NCI-H460 (cell line): Measurements from ENCODE around the gene TTLL7. TPM values are rescaled to one million over a fixed set of nuclear protein-coding genes. Genes with fewer than 3 reads are reported as not detected.

Experiments used
- DNase-seq: peaks from one replicate; pipeline ENCODE4 v3.0.0-alpha.2; 2016; ENCODE audit warnings: low read depth; ENCODE audit errors: extremely low read depth
- total RNA-seq: library from RNA; depleted of rRNA; stranded (reverse); fragments of >200 nt; shearing (Covaris generic); gene quantifications from 2 replicates; pipeline ENCODE4 v1.2.3, GENCODE V29; 2014

The TTLL7 gene
- total RNA-seq, 1 experiment from 2014 or later, result 4.8 TPM

DNA sequence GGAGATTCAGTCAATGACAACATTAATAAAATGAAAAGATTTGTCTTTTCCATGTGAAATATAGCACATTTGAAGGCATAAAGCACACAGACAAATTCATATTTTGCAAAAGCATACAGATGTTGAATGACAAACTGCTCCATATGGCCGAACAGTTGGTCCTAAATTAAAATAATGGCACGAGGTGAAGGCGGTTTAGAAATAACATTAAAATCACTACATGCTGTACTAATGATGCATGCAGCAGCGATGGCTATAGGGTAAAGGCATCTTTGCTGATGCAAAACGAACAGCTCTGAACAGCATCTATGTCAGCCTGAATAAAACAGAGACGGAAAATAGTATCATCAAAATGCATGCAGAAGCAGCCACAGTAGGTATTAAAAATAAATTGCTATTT, 102.6 kb downstream of the TTLL7 start:
- no peak for DNase-seq

DNA sequence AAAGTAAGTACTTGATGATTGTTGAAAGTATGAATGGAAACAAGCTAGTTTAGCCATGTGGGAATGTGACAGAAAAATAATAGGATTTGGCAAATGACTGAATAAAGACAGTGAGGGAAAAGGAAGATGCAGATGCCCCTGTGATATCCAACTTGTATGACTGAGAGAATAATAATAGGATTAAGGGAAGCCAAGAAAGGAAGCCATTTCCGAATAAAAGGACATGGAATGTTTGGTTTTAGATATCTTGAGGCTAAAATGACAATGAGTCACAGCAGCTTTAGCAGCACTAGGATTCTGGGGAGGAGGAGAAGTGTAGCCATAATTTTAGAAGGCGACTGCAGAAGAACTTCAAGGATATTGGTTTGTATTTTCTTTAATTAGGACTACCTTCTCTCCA, 109.2 kb downstream of the TTLL7 start:
- DNase-seq, result no peak

DNA sequence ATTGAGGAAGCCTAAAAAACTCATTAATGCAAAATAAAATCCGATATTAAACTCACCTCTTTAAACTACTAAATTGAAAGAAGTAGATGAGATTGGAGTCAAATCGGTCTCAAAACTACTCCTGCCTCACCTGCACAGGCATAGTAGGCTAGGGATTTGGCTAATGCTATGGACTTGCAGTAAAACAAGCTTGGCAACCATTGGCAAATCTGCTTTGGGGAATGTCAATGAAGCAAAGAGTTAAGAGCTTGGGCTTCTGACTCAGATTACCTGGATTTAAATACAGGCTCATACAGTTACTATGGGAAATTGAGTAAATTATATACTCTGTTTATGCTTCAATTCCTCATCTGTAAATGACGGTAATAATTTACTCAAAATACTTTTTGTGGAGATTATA, 111.4 kb downstream of the TTLL7 start:
- DNase-seq, result no peak

DNA sequence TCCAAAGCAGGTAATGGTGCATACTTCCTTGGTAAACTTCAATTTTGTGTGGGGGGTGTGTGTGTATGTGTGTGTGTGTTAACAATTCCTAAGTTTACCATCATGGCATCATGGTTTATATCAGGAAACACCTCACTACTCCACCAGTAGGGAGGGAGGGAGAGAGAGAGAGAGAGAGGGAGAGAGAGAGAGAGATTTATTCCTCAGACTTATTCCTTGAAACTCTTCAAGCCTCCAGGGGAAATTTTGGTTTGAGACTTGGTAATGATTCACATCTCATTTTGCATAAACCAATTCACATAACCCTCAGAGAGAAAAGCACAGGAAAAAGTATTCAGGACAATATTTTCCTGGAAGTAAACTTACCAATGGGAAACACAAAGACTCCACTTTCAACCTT, 115.0 kb downstream of the TTLL7 start:
- DNase-seq, result no peak

DNA sequence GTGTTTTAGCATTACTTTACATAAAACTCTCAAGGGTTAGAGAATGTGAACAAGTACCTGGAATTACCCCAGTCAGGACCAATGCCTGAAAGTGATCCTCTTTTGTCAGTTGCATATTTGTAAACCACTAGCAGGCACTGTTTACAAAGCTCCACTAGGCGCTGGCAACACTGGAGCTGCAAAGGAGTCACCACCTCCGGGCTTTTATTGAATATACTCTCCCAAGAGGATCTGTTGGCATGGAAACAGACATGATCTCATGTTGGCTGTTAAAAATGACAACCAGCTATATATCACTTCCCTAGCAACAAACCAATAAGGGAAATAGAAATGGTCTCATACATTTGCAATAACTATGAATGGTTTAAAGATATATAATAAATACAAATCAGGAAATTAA, 116.0 kb downstream of the TTLL7 start:
- no peak for DNase-seq

DNA sequence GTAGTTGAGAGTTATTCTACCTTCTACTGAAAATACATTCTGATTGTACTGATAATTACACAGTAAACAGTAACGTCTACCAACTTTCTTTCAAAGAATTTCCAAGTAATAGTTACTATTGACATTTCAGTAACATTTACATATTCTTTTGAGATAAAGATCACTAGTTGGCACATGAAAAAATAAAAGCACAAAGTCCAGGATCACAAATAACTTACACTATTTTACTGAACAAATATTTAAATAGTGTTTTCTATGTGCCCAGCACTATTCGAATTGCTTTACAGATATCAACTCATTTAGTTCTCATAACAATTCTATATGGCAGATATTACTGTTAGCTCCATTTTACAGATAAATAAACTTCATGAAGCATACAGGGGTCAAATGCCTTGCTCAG, 126.4 kb downstream of the TTLL7 start:
- no peak for DNase-seq

DNA sequence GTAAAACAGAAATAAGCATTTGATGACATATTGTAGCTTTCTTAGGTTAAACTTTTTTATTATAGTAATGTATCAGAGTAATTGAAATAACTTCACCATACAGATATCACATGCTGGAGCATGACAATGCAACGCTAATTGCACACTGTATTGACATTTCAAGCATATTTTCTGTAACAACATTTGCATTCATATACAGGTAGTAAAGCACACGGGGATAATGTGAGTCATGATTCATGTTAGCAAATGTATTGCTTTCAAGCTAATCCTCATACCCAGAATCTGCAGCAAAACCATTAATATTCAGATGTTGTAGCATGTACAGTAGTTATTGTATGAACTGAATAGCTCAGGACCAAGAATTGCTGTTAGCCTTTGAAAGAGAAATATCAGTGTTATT, 133.9 kb downstream of the TTLL7 start:
- DNase-seq, result no peak

DNA sequence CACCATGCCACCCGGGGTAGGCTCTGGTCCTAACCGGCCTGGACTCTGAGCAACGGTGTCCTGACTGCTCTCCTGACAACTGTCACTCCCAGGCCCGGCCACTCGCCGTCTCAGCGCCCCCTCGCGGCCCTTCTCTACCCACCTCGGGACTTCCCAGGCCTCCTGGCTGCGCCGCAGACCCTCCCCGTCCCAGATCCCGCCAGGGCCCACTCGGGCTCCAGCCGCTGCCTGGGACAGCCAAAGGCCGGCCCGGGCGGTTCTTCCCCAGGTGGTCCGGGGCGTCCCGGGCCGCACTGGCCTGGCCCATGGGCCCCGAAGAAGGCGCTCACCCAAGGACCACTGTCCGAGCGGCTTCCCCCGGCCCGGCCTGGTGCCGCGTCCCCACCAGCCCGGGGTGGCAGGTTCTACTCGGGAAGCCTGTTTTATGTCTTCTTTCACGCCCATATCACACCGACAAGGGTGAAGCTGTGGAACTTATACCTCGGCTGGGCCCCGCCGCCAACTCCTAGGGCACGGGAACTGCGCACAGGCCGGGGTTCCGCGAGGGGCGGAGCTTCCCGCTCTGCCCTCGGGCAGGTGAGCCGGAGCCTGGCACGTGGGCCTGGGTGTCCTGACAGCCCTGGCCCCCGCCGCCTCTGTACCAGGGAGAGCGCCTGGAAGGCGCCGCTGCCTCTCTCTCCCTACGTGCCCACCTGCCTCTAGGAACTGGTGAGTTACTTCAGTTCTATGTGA, 138.3 kb downstream of the TTLL7 start:
- DNase-seq, result peak; percentile 59

DNA sequence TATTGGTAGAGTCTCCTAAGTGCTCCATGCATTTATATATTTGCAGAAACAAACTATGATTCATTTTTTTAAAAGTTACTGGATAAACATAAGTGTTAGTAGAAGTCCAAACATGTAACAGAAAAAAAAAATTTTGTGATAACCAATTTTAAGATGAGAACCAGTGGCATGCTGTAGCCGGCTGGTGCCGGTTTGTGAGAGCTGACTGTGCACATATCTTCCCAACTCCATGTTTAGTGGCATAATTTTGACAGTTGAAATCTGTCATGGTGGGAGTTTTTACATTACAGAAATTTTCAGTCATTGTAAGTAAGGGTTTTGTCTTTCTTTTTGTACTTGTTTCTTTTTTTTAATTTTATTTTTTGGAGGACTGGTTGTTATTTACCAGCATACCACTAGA, 141.2 kb downstream of the TTLL7 start:
- DNase-seq, result no peak

DNA sequence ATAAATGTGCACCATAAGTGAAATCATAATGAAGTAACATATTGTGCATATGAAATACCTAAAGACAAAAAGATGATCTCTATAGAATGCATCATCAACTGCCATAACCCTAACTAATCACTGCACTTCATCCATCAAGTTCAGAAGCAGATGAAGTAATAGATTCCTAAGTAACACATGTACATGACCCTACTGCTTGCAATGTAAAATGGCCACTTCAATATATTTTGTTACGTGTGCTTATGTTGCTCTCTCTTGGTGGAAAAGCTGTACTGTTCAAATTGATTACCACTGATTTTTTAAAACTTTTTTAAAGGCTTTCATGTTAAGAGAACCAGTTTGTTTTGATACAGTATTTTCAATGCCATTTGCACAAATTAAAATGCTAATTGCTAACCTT, 141.8 kb downstream of the TTLL7 start:
- DNase-seq, result peak; percentile 7

DNA sequence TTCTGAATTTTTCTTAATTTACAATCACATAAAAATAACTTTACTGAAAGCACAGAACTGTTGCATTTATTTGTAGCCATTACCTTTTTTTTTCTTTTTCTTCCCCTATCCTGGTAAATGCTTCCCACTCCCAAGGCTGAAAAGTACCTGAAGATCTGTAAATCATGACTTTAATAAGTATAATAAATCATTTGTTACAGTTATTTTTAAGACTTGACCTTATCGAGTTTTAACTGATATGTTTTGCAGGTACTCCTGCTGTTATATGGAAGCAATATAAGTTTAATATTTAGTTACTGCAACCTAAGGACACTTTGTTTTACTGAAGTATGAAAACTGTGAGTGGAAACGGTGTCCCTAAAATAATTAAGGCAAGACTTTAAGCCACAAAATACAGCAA, 142.6 kb downstream of the TTLL7 start:
- DNase-seq, result no peak

DNA sequence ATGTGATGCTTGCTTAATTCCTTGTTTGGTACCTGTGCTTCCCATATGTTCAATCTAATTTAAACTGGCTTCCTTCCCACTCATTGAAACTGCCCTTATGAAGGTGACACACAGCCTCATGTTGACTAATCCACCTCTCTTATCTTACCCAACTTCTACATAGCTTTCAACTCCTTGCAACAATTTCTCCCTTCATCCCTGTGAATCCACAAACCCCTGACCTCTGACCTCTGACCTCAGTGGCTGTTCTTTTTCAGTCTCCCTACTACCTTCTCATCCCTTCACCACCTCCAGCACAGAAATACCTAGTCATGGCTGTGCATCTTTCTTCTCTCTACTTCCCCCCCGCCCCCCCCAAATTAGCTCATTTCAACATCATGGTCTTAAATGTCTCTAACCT, 144.5 kb downstream of the TTLL7 start:
- DNase-seq, result no peak

DNA sequence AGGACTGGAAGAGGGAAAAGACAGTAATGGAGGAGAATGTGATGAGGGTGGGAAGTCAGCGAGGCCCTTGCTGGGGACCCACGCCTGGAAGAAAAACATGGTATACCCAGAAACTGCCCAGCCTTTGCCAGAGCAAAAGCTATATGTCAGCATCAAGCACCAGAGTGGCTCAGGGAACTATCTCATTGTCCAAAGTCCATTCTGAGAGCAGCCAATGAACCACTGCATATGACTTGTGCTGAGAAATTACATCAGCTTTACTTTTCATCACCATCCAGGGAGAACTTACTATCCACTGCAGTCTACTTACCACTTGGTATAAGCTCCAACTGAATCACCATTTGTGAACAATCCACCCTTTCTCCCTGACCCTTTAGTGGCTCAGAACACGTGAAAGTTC, 148.1 kb downstream of the TTLL7 start:
- no peak for DNase-seq

DNA sequence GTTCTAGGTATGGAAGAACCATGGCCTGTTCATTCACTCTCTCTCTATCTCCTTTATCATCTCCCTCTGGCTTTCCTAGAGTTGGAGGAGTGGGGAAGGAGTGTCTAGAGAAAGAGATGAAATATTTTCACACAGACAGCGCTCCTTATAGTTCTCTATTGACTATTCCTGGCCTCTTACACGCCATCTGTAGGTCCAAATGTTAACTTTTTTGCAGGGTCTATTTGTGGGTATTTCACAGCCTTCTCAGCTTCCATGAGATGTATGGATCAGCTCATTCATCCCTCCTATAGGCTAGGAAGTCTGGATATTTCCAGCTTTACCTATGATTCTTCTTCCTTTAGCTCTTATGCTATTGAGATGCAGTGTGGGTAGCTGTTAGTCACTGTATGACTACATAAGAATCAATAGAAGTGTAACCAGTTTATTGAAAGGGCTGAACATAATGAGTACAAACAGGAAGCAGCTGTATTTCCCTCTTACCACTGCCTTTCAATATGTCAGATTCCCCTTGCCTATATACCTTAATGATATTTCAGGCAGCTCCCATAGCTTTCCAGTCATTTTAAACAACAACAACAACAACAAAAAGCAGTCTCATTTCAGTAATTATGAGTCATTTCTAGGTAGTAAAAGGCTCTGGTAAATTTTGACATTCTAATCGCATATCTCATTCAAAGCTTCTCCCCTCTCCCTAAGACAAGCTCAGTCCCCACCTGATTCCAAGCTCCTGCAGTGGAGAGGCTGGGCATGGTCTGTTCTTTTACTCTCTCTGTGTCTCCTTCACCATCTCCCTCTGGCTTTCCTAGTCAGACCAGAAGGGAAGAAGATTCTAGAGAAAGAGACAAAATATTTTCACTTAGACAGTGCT, 149.5 kb downstream of the TTLL7 start:
- no peak for DNase-seq

DNA sequence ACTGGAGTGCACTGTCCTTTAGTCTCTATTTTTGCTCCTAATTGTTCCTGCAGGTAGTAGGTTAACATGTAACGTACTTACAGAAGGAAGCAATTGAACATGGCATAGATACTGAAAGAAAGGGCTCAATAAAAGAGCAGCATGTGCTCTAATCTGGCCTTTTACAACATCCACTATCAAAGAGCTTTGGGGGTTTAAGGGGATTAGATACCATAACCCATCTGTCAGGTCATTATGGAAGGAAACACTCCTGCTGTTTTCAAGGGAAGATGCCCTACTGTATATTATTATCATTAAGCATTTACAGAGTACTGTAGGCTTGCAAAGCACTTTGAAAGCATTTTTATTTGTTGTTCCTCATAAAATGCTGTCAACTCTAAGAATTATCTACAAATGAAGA, 152.8 kb downstream of the TTLL7 start:
- DNase-seq, result no peak

DNA sequence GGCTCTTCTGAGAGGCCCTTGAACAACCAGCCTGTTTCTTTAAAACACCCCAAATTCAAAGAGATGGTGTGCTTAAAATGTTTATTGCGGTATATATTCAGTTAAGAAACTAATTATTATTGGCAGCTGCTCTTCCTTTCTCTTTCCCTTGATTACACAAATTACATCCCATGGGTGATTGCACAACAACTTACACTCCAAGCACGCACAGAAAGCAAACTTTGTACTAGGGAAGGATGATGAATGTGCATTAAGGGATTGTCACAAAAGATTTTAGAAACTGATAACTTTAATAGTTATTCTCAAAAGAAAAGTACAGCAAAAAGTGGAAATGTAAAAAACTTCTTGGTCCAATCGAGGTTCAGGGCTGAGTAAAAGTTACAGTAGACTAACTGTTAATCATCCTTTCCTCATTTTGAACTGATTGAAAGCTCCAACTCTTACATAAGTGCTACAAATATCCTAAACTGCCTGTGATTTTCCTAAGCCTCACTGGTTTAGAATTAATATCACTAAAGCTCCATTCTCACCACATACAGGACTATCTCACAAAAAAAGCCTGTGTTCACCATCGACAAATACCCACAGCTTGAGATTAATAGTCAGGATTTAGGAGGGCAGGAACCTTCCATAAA, 153.4 kb downstream of the TTLL7 start:
- no peak for DNase-seq

DNA sequence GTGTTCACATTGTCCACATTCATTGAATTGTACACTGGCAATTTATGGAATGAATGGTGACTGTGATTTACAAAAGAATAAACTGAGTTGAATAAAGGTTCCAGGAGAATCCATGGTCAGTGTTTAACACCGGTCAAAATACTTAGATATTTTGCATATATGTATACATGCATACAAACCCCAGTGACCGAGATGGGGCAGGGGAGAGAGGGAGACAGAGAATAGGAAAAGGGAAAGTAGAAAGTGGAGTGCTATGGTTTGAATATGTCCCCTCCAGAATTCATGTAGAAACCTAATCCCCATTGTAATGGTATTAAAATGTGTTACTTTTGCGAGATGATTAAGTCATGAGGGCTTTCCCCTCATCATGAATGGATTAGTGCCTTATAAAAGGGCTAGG, 154.4 kb downstream of the TTLL7 start:
- DNase-seq, result no peak

DNA sequence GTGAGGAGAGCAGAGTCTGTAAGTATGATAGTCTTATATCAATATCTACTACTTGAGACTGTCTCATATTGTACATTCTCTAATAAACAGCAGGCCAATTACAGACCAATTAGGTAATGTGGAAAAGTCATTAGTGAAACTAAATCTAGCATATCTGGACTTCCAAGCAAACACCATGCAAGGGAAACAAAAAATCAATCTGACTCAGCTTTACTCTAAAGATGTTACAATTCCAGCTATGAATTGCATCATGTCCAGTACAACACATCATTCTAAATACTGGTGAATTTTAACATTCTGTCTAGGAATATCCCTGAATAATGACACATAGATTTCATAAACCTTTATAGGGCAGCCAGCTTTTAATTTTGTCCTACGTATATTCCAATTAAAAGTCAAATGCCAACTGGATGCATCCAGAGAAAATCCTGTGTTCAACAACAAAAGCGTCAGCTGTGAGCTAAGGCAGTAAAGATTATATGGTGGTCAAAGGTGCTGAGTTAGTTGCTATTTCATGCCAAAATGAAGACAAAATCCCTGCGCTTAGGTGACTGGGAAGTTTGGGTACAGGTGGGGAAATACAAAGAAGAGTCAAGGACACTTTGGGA, 159.3 kb downstream of the TTLL7 start:
- DNase-seq, result no peak

DNA sequence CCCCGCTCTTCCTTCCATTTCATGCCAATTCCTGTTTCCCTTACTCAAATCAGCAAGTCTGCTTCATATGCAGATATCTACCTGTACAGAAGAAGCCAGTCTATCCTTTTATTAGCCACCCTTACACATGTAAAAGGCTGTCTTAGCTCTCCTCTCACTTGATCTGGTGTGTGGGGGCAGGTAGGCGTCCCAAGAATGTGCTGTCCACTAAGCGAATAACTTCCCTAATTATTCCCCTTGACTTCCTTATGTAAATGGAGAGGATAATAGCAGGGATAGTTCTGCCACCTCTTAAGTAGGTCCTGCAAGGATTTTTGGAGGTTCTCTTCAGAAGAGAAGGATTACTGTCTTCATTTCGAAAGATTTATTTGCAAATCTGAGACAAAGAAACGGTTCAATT, 160.4 kb downstream of the TTLL7 start:
- no peak for DNase-seq

DNA sequence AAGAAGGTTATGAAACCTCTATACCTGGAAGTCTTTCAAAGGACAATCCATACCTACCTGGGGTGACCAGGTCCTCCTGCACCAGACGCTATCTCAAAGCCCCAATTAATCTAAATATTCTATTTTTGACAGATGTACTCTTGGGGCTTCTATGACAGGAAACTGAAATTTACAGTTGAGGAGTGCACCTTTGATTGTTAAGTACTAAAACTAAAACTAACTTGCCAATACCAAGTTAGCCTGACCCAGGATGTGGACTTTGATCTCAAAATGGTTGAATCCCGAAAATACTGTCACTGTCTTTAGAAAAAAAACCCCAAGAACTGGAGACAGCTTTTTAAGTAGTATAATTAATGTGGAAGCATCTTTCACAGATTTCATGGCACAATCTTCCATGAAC, 162.4 kb downstream of the TTLL7 start:
- no peak for DNase-seq

DNA sequence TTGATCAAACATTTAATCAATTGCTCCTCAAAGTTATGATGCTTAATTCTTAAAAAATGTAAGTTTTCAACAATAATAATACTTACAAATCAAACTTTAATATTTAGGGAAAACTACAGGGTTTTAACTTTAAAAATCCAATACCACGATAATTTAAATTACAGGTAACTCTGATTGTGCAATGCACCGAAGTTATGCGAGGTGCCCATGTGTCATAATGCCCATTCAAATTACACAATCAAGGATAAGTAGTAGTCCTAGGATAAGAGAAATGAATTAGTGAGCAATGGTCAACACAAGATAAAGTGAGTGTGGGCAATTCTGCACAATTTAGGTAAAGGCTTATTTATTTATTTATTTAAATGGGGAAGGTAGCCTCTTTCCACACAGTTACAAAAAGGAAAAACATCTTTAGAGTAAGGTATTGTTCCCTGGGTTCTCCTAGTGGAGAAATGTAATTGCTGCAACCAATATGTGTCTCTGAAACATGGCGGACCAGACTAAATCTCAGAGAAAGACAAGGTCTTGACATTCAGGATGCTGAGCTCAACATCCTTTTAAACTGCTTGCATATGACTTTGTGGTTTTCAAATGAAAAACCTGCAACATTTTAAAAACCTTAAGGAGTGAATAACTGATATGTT, 164.2 kb downstream of the TTLL7 start:
- no peak for DNase-seq
